Osteoblast (primary cell): ENCODE results near the gene PARP4. TPM values are rescaled to one million over a fixed set of nuclear protein-coding genes. Genes with fewer than 3 reads are reported as not detected.
"Not testable (repeated sequence)": the region's sequence is repeated elsewhere in the genome, so short reads cannot be mapped to it uniquely, and the experiment has no call there.

Experiments
- DNase-seq: peaks from one replicate; pipeline ENCODE4 v3.0.0; 2011; ENCODE audit warnings: low spot score, mixed read lengths; ENCODE audit not compliant: insufficient read length; ENCODE audit errors: missing footprints
- H2AFZ ChIP-seq: 2 replicates; pipeline ENCODE4 v1.6.0; 2011; ENCODE audit warnings: mild to moderate bottlenecking, low read length
- H3K27ac ChIP-seq: 2 replicates; pipeline ENCODE4 v1.5.1; 2011; ENCODE audit warnings: mild to moderate bottlenecking, low read depth, low read length, moderate library complexity
- H3K27me3 ChIP-seq: 2 replicates; pipeline ENCODE4 v1.6.0; 2012; ENCODE audit warnings: mild to moderate bottlenecking, control low read depth, inconsistent platforms, low read length, moderate library complexity; ENCODE audit not compliant: insufficient read depth
- H3K36me3 ChIP-seq: 2 replicates; pipeline ENCODE4 v1.5.1; 2011; ENCODE audit warnings: mild to moderate bottlenecking, low read length, control low read depth, moderate library complexity; ENCODE audit not compliant: insufficient read depth
- H3K4me1 ChIP-seq: 2 replicates; pipeline ENCODE4 v1.5.1; 2011; ENCODE audit warnings: mild to moderate bottlenecking, low read length, control low read depth, moderate library complexity; ENCODE audit not compliant: insufficient read depth
- H3K4me2 ChIP-seq: 2 replicates; pipeline ENCODE4 v1.6.0; 2011; ENCODE audit warnings: mild to moderate bottlenecking, low read length; ENCODE audit not compliant: insufficient read depth
- H3K4me3 ChIP-seq: fragments of 200-600 bp; sonication (generic); 3 replicates; pipeline ENCODE4 v1.5.1; 2012; ENCODE audit warnings: mild to moderate bottlenecking, low read length, inconsistent platforms; ENCODE audit not compliant: insufficient read depth
- H3K79me2 ChIP-seq: 2 replicates; pipeline ENCODE4 v1.6.0; 2012; ENCODE audit warnings: mild to moderate bottlenecking, low read length, control low read depth, inconsistent platforms; ENCODE audit not compliant: insufficient read depth
- H3K9me3 ChIP-seq: 2 replicates; pipeline ENCODE4 v1.5.1; 2011; ENCODE audit warnings: low read depth, low read length, control low read depth
- H4K20me1 ChIP-seq: 2 replicates; pipeline ENCODE4 v1.6.0; 2012; ENCODE audit warnings: mild to moderate bottlenecking, low read length, control low read depth; ENCODE audit not compliant: insufficient read depth
- CTCF ChIP-seq: IDR thresholded peaks from 2 replicates; pipeline ENCODE4 v1.5.1; 2011; ENCODE audit warnings: mild to moderate bottlenecking, low read depth, low read length, moderate library complexity; ENCODE audit errors: extremely low read depth
- total RNA-seq: library from RNA; depleted of rRNA; stranded (reverse); fragments of >200 nt; gene quantifications from 2 replicates; pipeline ENCODE4 v1.2.3, GENCODE V29; 2012

PARP4 gene
- total RNA-seq, 1 donor, result 63.0 TPM

DNA sequence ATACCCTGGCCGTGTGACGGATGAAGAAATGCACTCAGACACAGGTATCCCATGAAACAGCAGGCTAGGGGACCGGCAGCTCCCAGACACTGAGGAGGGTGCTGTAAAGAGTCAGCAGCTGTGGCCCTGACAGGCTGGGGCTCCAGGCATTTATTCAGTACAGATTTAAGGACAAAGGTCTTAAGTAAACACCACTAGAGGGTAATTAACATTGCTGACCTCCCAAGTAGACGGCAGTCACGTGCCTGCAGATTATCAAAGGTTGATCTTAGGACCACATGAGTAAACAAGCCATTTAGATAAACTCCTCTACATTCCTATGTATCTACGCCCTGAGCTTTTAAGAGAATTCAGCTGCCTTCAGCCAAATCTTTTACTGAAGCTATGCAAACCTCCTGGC, 92.9 kb downstream of the PARP4 start:
- H2AFZ ChIP-seq, H3K9me3 ChIP-seq, H4K20me1 ChIP-seq, H3K27ac ChIP-seq, H3K4me3 ChIP-seq, H3K27me3 ChIP-seq, H3K4me2 ChIP-seq, H3K79me2 ChIP-seq, DNase-seq, H3K4me1 ChIP-seq: not testable (repeated sequence)
- peaks cover 30% of the 10 kb centered on the region for H3K36me3 ChIP-seq

DNA sequence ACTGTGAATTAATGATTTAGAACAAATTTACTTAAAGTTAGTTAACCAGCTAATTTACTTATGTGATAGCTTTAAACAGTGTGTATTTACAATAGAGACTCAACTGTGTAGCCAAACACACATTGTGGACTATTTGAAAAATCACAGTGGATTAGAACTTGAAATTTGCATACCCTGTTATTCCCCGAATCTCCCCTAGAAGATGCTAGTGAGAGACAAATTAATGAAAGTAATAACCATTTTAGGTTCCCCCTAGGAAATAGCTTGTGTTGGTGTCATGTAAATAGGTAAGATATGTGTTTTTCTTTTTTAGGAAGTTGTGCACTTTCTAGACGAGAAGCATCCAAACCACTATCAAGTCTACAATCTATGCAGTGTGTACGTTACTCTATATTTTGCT, 104.7 kb downstream of the PARP4 start:
- DNase-seq, result no peak
- Histone ChIP-seq H3K36me3 (no peaks in the 10 kb centered on the region), H3K4me1 (no peaks in the 10 kb centered on the region), H3K27me3 (peaks cover 3% of the 10 kb centered on the region), H3K27ac (no peak overlapping the region), H4K20me1 (no peaks in the 10 kb centered on the region), H2AFZ (no peak overlapping the region), H3K79me2 (no peaks in the 10 kb centered on the region), H3K9me3 (no peaks in the 10 kb centered on the region), H3K4me2 (no peak overlapping the region), H3K4me3 (no peak overlapping the region)
- TF ChIP-seq CTCF, result peak; percentile 6

- TF ChIP-seq CTCF, result no peak
- Histone ChIP-seq H3K36me3 (no peaks in the 10 kb centered on the region), H3K79me2 (no peaks in the 10 kb centered on the region), H3K9me3 (no peaks in the 10 kb centered on the region), H3K27ac (no peak overlapping the region), H3K4me2 (no peak overlapping the region), H2AFZ (no peak overlapping the region), H3K4me1 (no peaks in the 10 kb centered on the region), H3K4me3 (no peak overlapping the region), H3K27me3 (peaks cover 3% of the 10 kb centered on the region), H4K20me1 (no peaks in the 10 kb centered on the region)
- DNase-seq, result no peak
Observed at GRCh38 chr13:24406524-24406923, 106.1 kb downstream of the PARP4 start.

DNA sequence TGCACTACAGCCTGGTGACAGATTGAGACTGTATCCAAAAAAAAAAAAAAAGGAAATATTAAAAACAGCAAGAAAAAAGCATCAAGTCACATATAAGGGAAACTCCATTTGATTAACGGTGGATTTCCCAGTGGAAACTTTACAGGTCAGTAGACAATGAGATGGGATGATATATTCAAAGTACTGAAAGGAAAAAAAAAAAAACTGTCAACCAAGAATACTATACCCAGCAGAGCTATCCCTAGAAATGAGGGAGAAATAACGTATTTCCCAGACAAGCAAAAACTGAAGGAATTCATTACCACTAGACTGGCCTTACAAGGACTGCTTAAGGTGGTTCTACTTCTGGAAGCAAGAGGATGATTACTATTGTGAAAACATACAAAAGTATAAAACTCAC, 115.8 kb downstream of the PARP4 start:
- Histone ChIP-seq H3K36me3 (no peaks in the 10 kb centered on the region), H3K4me2 (no peak overlapping the region), H3K27me3 (no peaks in the 10 kb centered on the region), H4K20me1 (no peaks in the 10 kb centered on the region), H3K27ac (no peak overlapping the region), H3K79me2 (no peaks in the 10 kb centered on the region), H2AFZ (no peak overlapping the region), H3K9me3 (peaks cover 2% of the 10 kb centered on the region), H3K4me3 (no peak overlapping the region), H3K4me1 (no peaks in the 10 kb centered on the region)
- DNase-seq, result peak; percentile 8
- no peak for TF ChIP-seq CTCF
